GM18526 (cell line): ENCODE data around the gene ATXN3L.

Experiments
- POLR2A ChIP-seq: IDR thresholded peaks from 3 replicates; pipeline ENCODE4 v1.6.1; 2011; ENCODE audit not compliant: insufficient read length; ENCODE audit errors: extremely low read depth

ATXN3L gene

DNA sequence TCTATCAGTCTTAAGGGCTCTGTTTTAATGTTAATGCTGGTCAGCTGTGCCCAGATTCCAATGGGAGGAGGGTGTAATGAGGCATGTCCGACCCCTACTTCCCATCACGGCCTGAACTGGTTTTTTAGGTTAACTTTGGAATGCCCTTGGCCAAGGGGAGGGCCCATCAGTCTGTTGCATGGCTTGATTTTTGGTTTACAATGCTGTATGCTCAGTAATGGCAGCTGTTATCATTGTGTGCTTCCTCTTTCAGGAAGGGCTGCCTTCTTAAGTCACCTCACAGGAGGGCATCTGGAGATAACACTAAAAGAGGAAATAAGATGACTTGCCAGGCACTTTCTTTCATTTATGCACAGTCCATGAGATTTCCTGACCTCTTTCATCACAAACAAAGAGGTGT lies 36.3 kb downstream of the ATXN3L start:
- TF ChIP-seq POLR2A: no peak

DNA sequence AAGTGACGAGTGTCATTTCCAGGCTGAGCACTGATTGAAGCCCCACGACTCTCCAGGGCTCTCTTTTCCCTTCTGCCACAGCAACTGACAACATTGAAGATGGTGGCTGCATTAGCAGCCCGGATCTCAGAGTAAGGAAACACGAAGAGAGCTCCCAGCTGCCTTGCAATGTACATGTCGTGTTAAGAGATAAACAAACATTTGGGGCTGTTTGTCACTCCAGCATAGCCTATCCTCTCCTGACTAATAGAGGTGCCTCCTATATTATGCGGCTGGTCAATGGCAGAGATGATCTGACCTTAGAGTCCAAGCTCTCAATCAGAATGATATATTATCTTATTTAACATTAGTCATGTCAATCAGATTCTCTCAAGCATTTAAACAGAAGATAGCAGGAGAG lies 38.6 kb downstream of the ATXN3L start:
- no peak for TF ChIP-seq POLR2A

DNA sequence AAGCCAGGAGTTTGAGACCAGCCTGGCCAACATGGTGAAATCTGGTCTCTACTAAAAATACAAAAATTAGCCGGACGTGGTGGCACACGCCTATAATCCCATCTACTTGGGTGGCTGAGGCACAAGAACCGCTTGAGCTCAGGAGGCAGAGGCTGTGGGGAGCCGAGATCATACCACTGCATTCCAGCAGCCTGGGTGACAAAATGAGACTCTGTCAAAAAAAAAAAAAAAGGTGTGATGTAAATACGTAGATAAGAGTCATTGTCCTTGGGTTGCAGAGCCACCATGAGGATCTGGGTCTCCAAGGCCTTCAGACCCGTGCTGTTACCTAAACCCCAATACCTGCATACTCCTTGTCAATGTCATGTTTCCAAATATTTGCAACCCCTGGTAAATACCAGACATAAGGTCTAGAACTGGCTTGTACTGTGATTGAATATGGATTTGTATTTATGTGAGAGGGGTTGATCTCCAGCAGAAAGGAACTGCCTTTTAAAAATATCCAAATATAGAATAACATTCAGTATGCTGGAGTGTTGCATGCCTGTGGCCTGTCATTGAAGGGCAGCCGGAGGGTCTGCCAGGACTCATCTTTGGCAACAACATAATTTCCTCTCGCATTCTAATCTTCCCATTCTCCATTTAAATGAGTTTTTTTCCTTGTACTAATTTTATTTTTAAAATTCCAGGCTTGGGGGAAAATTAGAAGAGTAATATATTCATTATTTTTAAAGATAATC lies 40.4 kb downstream of the ATXN3L start:
- TF ChIP-seq POLR2A: no peak

DNA sequence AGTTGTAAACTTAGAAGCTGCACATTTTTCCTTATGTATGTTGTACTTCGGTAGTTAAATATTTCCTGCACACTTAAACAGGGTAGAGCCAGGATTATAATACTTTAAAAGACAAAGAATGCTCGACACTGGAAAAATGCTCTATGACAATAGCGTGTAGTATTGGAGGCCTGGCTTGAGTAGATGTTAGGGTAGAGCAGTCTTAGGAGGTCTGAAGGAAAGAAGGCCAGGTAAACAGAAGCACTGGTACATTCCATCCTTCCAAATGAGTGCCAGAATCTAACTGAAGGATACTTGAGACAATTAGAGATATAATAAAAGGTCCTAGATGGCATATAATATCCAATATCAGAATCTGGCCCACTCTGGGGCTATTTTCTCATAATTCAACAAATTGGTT lies 42.3 kb downstream of the ATXN3L start:
- no peak for TF ChIP-seq POLR2A

DNA sequence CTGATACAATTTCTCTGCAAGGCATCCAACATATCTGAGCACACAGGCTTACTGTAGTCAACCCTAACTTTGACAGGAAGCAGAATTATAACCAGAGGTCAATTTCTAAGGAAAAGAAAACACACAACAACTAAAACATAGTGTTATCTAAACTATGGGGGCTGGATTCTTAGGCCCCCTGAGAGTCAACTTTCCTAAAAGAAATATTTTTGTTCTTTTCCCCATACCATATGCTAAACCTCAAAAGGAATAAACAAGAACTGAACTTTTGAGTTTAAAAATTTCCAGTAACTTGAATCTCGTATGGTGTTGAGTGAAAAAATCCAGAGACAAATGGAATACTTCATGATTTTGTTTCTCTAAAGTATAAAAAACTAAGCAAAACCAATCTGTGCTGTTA lies 42.9 kb downstream of the ATXN3L start:
- TF ChIP-seq POLR2A: no peak

DNA sequence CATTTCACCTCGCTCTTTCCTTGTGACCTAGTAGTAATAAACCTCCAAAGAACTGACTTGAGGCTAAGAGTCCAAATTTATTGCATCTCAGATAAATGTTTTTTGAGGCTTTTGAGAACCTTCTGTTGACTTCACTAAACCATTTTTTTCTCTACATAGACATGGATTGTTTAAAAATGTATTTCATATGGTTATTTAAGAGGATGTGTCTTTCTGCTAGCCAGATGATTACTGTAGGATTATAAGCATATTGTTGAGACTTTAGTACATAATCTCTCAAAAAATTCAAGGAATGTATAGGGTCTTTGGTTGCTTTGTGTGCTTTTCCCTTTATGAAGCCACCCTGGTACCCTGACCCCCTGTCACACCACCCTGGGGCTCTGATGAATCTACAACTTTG lies 44.8 kb downstream of the ATXN3L start:
- no peak for TF ChIP-seq POLR2A

DNA sequence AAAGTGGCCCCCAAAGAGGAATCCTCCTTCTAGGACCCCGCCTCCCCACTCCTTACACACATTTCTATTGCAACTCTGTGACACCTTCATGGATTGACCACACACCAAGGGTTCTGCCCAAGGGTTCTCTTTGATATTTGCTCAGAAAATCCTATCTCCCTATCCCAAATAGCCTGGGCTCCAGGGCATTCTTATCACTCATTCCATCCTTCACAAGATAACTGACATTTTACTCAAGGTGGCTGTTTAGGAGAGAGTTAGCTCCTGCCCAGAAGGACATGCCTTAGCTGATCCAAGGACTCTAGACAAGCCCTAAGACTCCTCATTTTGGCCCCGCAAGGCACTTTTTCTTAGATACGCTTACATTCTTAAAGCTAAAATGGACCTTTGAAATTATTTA lies 47.4 kb downstream of the ATXN3L start:
- TF ChIP-seq POLR2A: no peak

DNA sequence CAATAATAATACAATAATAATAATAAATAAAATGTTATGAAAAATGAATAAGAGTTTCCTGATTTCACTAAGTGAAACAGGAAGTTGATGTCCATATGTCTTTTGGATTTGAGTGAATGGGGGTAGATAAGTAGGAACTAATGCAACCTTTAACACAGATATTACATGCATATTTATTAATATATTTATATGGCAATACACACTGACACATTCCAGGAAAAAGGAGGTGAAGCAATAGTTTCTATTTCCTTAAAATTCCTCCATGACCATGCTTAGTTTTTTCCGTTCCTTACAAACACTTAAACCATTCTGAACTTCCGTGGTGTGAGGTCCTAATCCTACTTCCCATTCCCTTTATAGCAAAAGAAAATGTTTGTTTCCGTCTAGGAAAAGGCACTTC lies 48.3 kb downstream of the ATXN3L start:
- TF ChIP-seq POLR2A: no peak

DNA sequence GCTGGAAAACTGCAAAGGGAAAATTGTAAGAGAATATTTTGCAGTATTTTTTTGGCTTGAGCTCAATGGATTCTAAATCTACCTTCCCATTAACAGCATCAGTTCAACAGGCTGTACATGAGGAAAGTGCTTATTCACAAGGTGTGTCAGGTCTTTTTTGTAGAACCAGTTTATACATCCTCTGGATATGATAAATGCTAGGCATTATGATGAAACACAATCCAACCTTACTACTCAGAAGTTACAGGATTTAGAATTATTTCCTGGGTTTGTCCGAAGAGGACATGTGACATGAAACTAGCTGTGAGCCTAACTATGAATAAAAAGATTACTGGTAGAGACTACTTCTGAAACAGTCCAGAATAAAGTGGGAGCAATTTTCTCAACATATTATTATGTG lies 49.5 kb downstream of the ATXN3L start:
- no peak for TF ChIP-seq POLR2A

DNA sequence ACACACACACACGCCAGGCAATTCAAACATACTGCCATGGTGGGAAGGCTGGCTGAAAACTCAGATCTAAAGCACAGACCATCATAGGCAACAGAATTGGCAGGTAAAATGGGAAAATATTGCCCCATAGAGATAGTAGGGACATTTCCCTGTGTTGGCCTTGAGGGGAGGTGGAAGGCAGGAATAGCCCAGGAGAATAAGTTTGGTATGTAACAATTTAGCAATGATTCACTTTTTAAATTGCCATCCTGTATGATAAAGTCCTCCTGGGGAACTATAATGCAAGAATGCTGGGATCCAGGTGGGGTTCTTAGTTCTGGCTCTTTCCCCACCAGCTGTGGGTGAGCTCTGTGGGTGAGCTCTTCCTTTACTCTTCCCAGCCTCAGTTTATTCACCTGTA lies 51.0 kb downstream of the ATXN3L start:
- no peak for TF ChIP-seq POLR2A
